HG03097 (cell line): ENCODE results near the gene GNAT2.
A peak's percentile ranks its signal among the peaks of the same experiment; 100 is the strongest.
"Not testable (repeated sequence)": the region's sequence is repeated elsewhere in the genome, so short reads cannot be mapped to it uniquely, and the experiment has no call there.

Experiments
- ATAC-seq: cut with Tn5 transposase; IDR thresholded peaks from one replicate; pipeline ENCODE4 v1.9.1; 2021; ENCODE audit not compliant: unreplicated experiment, low FRiP score

The GNAT2 gene

DNA sequence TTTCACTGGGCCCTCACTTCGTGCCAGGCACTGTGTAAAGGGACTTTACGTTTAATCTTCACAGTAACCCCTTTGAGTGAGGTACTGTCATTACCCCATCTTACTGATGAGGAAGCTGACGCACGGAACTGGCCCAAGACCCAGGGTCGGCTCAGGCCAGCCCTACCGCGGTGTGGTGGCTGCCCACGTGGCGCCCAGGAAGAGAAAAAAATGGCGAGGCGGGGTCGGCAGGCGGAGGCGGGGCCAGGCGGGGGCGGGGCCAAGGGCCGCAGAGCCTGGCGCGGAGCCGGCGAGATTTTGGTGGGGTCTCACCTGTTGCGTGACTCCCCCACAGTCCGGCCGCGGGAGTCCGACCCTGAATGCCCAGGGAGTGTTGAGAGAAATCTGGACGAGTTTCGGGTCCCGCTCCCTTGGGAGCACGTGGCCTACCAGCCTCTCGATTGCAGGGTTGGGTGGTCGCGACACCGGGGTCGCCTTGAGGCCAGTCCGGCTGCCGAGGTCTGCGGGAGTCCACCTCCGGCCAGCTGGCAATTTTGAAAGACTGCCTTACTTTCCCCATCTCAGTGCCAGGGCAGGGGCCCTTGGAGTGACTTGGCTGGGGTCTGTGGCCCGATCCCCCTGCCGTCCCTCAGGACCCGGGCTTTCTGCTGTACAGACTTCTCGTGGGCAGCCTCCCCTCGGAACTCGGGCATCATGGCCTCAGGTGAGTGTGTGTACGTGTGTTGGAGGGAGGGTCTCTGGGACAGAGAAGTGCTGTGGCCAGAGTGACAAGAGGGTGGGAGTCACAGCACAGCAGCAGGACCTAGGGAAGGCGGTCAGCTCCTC, at the start of gene GNAT2, which contains the start of gene AMPD2:
GNAT2 (minus strand) TSS at position 41 of the 825 bp plus-strand sequence. CDS start 6,746 bp downstream, outside the sequence.
AMPD2 (plus strand) TSS at position 262 of the 825 bp plus-strand sequence. CDS start 1,339 bp downstream, outside the sequence.
- peak; percentile 49 for ATAC-seq

DNA sequence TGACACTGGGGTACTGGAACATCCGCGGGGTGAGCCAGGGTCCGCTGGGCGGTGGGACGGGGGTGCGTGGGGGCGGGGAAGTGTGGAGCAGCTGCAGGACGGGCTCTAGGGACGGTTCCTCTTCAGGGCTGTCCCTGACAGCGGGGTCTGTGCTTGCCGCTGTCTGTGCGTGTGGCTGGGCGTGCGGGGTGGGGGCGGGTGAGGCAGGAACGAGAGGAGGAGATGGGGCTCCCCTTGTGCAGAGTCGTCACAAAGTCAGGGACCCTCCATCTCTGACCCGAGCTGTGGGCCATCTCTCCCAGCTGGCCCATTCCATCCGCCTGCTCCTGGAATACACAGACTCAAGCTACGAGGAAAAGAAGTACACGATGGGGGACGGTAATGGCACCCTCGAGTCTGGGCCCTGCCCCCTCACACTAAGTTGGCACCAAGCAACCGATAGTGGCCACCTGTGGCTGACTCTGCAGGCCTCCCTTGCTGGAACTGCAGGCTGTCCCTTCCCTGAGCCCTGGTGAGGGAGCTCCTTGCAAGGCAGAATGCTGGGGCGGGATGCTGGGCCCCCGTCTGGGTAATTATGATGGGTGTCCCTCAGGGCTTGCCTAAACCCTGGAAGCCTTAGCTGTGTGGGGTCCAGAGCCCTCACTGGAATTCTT, 48.8 kb upstream of the GNAT2 start:
- no peak for ATAC-seq

DNA sequence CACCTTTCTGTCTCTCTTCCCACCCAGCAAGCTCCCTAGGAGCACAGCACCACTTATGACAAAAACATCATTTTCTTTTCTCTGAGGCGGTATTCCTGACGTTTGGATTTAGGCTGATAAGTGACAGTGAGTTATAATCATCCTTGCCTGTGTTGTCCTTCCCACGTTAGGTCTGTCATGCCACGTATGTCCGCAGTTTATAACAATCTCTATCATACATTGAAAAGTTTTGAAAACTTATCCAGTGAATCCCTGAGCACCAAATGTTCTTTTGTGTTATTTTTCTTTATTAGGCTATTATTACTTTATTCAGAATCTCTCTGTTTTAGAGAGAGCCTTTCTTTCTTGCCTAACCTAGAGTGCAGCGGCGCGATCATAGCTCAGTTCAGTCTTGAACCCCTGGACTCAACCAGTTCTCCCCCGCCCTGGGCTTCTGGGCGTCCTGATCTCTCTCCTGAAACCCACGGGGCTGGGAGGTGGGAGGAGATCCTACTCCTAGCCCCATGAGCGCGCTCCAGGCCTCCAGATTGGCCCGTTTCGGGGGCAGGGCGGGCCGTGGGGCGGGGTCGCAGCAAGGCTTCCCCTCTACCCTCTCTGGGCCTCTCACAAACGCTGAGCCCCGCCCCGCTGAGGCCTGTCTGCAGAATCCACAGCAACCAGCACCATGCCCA, 48.2 kb upstream of the GNAT2 start, which contains the start of gene GSTM2:
GSTM2 (plus strand) TSS at position 606 of the 671 bp plus-strand sequence; CDS start at position 665, 59 bp downstream.
- ATAC-seq, result peak; percentile 69

DNA sequence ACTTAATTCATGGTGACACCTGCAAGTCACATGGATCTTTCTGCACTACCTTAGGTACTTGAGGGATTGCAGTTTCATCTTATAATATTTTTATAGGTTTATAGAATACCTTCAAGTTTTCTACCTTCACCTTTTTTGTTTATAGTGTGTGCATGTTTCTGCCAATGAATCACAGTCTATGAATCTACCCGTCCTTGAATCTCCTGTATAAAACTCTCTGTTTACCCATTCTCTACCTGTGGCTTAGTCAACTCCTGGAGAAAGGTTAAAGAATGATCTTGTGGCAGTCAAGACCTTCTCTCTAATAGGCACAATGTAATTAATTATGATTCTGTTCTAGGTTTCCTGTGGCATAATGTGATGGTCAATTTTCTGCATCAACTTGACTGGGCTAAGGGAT, 45.3 kb upstream of the GNAT2 start:
- ATAC-seq, result no peak

DNA sequence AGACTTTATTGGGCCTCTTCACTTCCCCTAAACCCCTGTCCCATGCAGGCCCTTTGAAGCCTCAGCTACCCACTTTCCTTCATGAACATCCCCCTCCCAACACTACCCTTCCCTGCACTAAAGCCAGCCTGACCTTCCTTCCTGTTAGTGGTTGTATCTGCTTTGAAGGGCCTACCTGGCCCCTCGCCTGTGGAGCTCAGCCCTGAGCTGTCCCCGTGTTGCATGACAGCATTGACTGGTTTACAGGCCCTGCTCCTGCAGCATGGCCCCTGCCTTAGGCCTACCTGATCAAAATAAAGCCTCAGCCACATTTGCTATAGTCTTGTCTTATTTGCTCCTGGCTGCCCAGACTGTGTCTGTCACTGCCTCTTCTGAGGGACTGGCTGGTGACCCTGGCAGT, 42.0 kb upstream of the GNAT2 start:
- ATAC-seq, result no peak

DNA sequence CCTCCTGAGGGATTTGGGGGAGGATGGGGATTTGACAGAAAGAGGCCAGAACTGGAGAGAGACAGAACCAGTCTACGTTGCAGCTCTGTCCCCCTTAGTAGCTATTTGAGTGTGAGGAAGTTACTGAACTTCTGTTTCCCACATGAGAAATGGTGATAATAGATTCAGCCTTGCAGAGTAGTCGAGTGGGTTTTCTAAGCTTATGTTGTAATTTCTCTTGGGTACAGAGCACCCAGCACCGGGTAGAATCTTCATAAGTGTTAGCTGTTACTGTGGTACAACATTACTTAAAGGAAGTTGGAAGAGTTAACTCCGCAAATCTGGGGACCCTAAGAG, 41.2 kb upstream of the GNAT2 start:
- ATAC-seq, result not testable (repeated sequence)

DNA sequence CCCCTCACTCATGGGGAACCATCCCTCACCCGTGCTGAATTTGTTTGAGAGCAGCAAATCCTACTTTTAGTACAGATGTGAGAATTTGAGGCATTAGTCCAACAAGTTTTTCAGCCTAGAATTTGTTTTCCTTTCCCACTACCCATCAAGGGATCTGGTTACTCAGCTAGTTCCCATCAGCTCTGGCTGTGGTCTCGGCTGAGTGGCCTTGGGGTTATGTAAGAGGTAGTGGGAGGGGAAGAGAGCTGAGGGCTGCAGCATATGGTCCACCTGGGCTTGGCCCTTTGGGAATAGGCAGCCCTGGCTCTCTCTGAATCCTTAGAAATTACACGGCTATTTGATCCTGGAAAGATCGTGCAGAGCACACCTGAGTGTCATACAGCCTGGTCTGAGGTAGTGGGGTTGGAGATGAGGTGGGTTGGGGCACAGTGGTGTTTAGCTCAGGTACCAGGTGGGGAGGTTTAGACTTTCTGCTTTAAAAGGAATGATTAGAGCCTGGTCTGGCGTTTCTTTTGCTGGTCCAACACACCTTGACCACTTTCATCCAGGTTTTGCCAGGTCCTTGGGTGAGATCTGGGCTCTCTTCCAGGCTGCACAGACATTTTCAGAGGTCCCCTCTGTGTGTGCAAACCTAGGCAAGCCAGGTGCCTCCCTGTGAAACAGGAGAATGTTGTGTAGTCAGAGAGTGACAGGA, 40.7 kb upstream of the GNAT2 start:
- ATAC-seq, result no peak

DNA sequence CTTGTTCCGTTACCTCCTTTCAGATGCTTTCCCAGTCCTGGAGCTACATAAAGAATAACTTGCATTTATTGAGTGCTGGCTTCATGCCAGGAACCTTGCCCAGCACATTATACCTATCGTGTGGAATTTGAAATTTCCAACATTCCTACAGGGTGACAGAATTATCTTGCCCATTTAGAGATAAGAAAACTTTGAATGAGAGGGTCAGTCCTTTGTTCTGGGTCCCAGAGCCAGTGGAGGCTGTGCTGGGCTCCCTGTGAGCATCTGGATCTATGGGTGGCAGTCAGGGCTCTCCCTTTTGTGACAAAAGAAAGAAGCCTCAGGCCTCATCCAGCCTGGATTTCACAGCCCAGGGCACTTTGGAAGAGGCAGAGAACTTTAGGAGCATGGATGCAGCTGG, 39.7 kb upstream of the GNAT2 start:
- no peak for ATAC-seq

DNA sequence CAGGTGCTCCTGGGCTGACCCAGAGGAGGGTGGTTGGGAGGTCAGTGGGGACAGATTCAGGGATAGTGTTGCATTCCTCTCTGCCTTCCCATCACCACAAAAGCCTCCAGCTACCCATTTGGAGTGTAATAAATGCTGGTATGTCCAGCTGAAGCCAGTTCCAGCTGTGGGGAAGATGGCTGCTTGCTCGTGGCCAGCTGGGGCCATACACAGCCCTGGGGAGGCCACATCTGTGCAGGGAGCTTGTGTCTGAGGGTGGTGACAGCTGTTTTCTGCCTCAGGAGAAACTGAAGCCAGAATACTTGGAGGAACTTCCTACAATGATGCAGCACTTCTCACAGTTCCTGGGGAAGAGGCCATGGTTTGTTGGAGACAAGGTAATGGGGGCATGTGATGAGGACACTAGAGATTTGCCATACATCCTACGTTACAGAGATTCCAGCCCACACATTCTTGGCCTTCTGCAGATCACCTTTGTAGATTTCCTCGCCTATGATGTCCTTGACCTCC, 39.2 kb upstream of the GNAT2 start:
- ATAC-seq, result no peak

DNA sequence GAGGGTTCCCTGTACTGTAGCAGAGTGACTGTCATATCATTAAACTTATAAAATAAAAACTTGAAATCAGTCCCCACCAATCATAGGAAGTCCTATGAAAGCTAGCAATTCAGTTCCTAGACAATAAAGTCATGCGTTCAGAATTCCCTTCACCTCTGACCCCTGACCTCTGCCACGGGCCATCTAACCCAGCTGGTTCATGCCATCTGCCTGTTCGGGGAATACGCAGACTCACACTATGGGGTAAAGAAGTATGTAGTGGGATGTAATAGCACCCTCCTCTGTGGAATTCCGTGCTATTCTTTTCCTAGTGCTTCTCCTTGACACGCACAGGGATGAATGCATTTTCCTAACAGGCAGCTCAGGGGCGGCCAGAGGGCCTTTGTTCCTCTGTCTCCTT, 38.6 kb upstream of the GNAT2 start:
- no peak for ATAC-seq

DNA sequence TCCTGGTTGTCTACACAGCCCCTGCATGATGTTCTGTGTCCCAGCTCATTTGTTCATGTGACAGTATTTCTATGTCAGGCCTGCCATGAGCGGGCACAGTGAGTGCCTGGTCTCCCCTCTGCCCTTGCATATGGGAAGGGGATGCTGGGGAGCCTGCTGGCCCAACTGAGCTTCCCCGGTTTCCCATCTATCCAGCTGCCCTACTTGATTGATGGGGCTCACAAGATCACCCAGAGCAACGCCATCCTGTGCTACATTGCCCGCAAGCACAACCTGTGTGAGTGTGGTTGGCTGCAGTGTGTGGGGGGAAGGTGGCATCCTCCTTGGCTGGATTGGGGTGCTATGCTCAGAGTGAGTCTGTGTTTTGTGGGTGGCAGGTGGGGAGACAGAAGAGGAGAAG, 38.0 kb upstream of the GNAT2 start:
- ATAC-seq, result no peak

DNA sequence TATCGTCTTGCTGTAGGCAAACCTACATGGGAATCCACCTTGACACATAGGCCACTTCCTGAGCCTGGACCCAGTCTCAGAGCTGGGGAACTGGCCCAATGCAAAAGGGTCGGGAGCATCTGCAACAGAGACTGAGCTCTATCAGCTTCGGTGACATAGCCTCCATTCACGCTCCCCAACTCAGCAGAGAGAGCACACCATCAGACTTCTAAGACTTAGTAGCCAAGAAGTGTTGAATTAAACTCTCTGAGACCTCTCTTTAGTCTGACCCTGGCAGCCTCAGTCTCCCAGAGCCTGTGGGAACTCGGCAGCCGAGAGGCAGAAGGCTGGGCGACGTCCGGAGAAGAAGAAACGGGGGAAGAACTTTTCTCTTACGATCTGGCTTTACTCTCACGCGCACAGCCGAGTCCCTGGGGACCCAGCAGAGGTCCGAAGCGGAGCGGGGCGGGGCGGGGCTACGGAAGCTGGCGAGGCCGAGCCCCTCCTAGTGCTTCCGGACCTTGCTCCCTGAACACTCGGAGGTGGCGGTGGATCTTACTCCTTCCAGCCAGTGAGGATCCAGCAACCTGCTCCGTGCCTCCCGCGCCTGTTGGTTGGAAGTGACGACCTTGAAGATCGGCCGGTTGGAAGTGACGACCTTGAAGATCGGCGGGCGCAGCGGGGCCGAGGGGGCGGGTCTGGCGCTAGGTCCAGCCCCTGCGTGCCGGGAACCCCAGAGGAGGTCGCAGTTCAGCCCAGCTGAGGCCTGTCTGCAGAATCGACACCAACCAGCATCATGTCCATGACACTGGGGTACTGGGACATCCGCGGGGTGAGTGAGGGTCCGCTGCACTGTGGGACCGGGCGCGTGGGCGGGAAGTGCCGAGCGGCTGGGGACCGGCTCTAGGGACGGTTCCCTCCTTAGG, 36.5 kb upstream of the GNAT2 start, which contains the start of gene GSTM4:
GSTM4 (plus strand) TSS at position 485 of the 905 bp plus-strand sequence; CDS start at position 776, 291 bp downstream.
- peak; percentile 84 for ATAC-seq

DNA sequence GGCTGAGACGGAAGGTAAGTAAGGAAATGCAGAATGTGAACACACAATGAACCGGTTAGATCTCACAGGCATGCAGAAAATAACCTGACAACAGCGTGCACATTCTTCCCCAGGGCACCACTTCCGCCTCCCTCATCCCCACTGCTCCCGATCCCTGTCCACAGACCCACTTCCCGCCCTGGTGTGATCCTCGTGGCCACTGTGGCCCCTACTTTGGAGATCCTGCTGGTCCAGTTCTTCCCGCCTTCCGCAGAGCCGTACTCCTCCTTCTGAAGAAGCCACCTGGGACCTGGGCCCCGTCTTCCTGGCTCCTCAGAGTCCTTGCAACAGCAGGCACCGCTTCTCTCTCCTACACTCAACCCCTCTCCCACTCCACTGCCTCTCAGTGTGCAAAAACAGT, 35.1 kb upstream of the GNAT2 start:
- no peak for ATAC-seq

DNA sequence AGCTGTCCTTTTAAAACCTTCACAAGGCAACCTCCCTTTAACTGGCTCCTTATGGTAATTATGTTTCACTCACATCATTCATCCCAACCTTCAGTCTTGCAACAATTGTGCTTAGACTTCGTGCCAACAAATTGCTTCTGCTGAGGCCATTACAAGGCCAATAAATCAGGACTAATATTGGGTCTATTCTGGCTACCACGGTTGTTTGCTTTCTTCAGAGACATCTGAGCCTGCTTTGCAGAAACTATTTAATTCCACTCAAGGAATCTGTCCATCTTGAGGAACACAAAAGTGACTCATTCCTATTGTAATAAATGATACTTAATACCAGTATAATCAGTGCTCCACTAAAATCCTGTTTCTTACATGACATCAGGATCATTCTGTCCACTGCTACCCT, 33.9 kb upstream of the GNAT2 start:
- ATAC-seq, result no peak

DNA sequence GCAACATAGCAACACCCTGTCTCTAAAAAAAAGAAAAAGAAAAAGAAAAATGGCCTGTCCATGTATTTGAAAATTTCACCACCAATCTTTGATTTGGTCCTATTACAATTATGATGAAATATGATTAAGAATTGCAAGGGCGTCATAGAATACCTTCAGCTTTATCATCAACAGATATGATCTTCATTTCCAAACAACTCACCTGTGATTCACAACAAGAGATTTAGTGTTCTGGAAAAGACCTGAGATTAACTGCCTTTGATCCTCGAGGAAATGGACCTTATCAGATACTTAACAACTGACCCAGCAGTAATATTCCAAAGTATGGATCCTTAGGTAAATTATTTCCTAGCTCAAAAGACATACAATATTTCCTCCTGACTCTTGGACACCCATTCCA, 33.0 kb upstream of the GNAT2 start:
- no peak for ATAC-seq

DNA sequence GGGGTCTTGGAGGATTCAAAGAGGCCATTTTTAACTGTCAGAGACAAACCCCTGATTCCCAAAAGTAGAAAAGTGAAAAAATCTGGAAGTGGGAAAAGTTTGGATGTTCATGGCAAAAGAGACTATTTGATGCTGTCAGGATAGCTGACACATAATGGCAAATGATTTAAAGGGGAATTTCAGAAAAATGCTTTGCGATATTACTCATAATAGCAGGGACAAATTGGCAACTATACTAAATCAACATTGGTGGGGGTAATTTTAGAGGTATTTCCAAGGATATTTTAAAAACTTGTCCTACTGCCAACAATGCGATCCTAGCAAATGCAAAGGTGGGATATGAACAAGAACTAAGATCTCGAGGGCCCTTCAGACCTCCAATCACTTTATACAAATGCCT, 31.2 kb upstream of the GNAT2 start:
- no peak for ATAC-seq

DNA sequence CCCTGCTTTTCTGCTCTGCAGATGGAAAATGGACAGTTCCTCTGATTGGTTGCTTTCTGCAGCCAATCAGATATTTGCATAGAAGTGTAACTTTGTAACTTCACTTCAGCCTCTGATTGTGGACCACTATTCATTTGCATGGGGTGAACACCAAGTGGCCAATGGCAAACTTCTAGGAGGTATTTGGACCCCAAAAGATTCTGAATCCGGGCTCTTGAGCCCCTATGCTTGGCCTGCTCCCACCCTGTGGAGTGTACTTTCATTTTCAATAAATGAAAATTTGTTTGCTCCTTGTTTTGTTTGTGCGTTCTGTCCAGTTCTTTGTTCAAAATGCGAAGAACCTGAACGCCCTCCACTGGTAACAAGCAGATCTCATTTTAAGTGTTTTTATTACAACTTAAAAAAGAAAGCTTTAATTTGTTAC, 30.1 kb upstream of the GNAT2 start:
- ATAC-seq, result no peak

DNA sequence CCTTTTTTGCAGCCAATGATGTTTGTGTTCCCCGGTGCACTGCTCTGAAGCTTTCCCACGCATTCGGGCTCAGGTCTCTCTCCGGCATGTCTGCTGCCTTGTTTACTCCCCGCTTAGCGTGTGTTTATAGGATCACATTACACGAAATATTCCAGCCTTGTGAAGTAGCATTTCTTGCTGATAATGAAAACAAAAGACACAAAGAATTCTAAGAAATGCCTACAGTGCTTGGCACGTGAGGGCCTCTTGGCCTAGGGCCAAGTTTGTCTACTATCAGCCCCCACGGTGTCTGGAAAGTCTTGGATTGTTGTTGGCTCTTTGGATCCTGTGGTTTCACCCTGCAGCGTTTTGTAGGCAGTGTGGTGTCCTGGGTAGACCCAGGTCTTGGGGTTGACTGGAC, 25.3 kb upstream of the GNAT2 start:
- ATAC-seq, result no peak
